OCI-LY1 (cell line): ENCODE results near the gene SMOC2.

Source experiments
- H2AFZ ChIP-seq: fragments of 200-600 bp; sonication (generic), shearing (Covaris generic); 2 replicates; pipeline ENCODE4 v1.6.0; 2014; ENCODE audit warnings: antibody characterized with exemption, mild to moderate bottlenecking, low read length
- H3F3A ChIP-seq: fragments of 200-600 bp; sonication (generic), shearing (Covaris generic); 2 replicates; pipeline ENCODE4 v1.6.0; 2014; ENCODE audit warnings: mild to moderate bottlenecking, antibody characterized with exemption, low read length, moderate library complexity; ENCODE audit not compliant: insufficient read depth
- H3K27ac ChIP-seq: fragments of 200-600 bp; sonication (generic); 2 replicates; pipeline ENCODE4 v1.5.1; 2014; ENCODE audit warnings: low read length, mixed run types, mild to moderate bottlenecking, low read depth; ENCODE audit not compliant: poor library complexity, severe bottlenecking
- H3K27me3 ChIP-seq: fragments of 200-600 bp; sonication (generic); 2 replicates; pipeline ENCODE4 v1.6.0; 2014; ENCODE audit warnings: antibody characterized with exemption, mild to moderate bottlenecking, low read length, moderate library complexity; ENCODE audit not compliant: insufficient read depth
- H3K36me3 ChIP-seq: fragments of 200-600 bp; sonication (generic); 2 replicates; pipeline ENCODE4 v1.6.1; 2014; ENCODE audit warnings: mild to moderate bottlenecking, antibody characterized with exemption, low read length, moderate library complexity, mixed read lengths; ENCODE audit not compliant: insufficient read depth
- H3K4me1 ChIP-seq: fragments of 200-600 bp; sonication (generic); 2 replicates; pipeline ENCODE4 v1.5.1; 2014; ENCODE audit warnings: mild to moderate bottlenecking, low read length, moderate library complexity; ENCODE audit not compliant: insufficient read depth, severe bottlenecking
- H3K4me2 ChIP-seq: fragments of 200-600 bp; sonication (generic), shearing (Covaris generic); 2 replicates; pipeline ENCODE4 v1.6.1; 2014; ENCODE audit warnings: low read length
- H3K4me3 ChIP-seq: fragments of 200-600 bp; sonication (generic); 2 replicates; pipeline ENCODE4 v1.5.1; 2014; ENCODE audit warnings: low read length, low read depth, mild to moderate bottlenecking, mixed read lengths; ENCODE audit not compliant: poor library complexity, severe bottlenecking
- H3K79me2 ChIP-seq: fragments of 200-600 bp; shearing (Covaris generic); 2 replicates; pipeline ENCODE4 v1.6.1; 2016; ENCODE audit warnings: mixed run types, low read length, mixed read lengths; ENCODE audit not compliant: insufficient read depth
- H3K9ac ChIP-seq: fragments of 200-600 bp; sonication (generic), shearing (Covaris generic); 2 replicates; pipeline ENCODE4 v1.6.1; 2014; ENCODE audit warnings: mild to moderate bottlenecking, low read length, mixed read lengths
- H3K9me2 ChIP-seq: fragments of 200-600 bp; sonication (generic), shearing (Covaris generic); 2 replicates; pipeline ENCODE4 v1.6.1; 2014; ENCODE audit warnings: low read depth, mild to moderate bottlenecking, low read length, mixed read lengths
- H3K9me3 ChIP-seq: fragments of 200-600 bp; shearing (Covaris generic); 2 replicates; pipeline ENCODE4 v1.6.1; 2014; ENCODE audit warnings: low read length, mixed read lengths
- H4K20me1 ChIP-seq: fragments of 200-600 bp; sonication (generic), shearing (Covaris generic); 2 replicates; pipeline ENCODE4 v1.6.0; 2016; ENCODE audit warnings: mild to moderate bottlenecking, low read length; ENCODE audit not compliant: insufficient read depth
- CTCF ChIP-seq: fragments of 200-600 bp; sonication (generic), shearing (Covaris generic); IDR thresholded peaks from 2 replicates; pipeline ENCODE4 v1.5.1; 2017; ENCODE audit warnings: mild to moderate bottlenecking, antibody characterized with exemption, low read length, moderate library complexity, mixed read lengths
- EZH2 ChIP-seq: fragments of 200-600 bp; sonication (generic), shearing (Covaris generic); IDR thresholded peaks from 2 replicates; pipeline ENCODE4 v1.8.0; 2017; ENCODE audit warnings: borderline replicate concordance, mixed run types, mild to moderate bottlenecking, antibody characterized with exemption, low read length, moderate library complexity, mixed read lengths

The SMOC2 gene

GRCh38 chr6:168607272-168608112 lies 166.5 kb downstream of the SMOC2 start:
- H3K4me1 ChIP-seq, result no peaks in the 10 kb centered on the region
- no peaks in the 10 kb centered on the region for H4K20me1 ChIP-seq
- no peaks in the 10 kb centered on the region for H3K9me3 ChIP-seq
- no peaks in the 10 kb centered on the region for H3K36me3 ChIP-seq
- no peak overlapping the region for H2AFZ ChIP-seq
- no peak overlapping the region for H3K9ac ChIP-seq
- no peak overlapping the region for H3K4me2 ChIP-seq
- no peak overlapping the region for H3K27ac ChIP-seq
- no peaks in the 10 kb centered on the region for H3K79me2 ChIP-seq
- TF ChIP-seq CTCF (no peak), EZH2 (no peak)
- H3K9me2 ChIP-seq, result no peaks in the 10 kb centered on the region
- H3K27me3 ChIP-seq, result no peaks in the 10 kb centered on the region
- H3F3A ChIP-seq, result no peaks in the 10 kb centered on the region
- no peak overlapping the region for H3K4me3 ChIP-seq

GRCh38 chr6:168608113-168608400 lies 167.1 kb downstream of the SMOC2 start:
- H3K27ac ChIP-seq, result no peak overlapping the region
- no peaks in the 10 kb centered on the region for H3K9me2 ChIP-seq
- H3K4me3 ChIP-seq, result no peak overlapping the region
- no peak overlapping the region for H3K9ac ChIP-seq
- no peaks in the 10 kb centered on the region for H4K20me1 ChIP-seq
- H2AFZ ChIP-seq, result no peak overlapping the region
- H3K27me3 ChIP-seq, result no peaks in the 10 kb centered on the region
- no peaks in the 10 kb centered on the region for H3K9me3 ChIP-seq
- TF ChIP-seq CTCF, result no peak
- no peak for TF ChIP-seq EZH2
- no peaks in the 10 kb centered on the region for H3F3A ChIP-seq
- no peaks in the 10 kb centered on the region for H3K79me2 ChIP-seq
- no peak overlapping the region for H3K4me2 ChIP-seq
- no peaks in the 10 kb centered on the region for H3K4me1 ChIP-seq
- H3K36me3 ChIP-seq, result no peaks in the 10 kb centered on the region

GRCh38 chr6:168609026-168609685 lies 168.2 kb downstream of the SMOC2 start:
- Histone ChIP-seq H3K9me3 (no peaks in the 10 kb centered on the region), H3K36me3 (no peaks in the 10 kb centered on the region), H3K9me2 (no peaks in the 10 kb centered on the region), H3K27ac (no peak overlapping the region), H4K20me1 (no peaks in the 10 kb centered on the region), H3K27me3 (no peaks in the 10 kb centered on the region), H3K9ac (no peak overlapping the region), H3F3A (no peaks in the 10 kb centered on the region), H3K4me2 (no peak overlapping the region), H3K4me1 (no peaks in the 10 kb centered on the region), H2AFZ (no peak overlapping the region), H3K79me2 (no peaks in the 10 kb centered on the region), H3K4me3 (no peak overlapping the region)
- TF ChIP-seq CTCF, result no peak
- TF ChIP-seq EZH2, result no peak
